ENCODE data around the gene CHAD.

CHAD gene

GRCh38 chr17:50493744-50494143, 25.1 kb upstream of the CHAD start (continued):
- no peak for TF ChIP-seq ZNF280D (tag by site-specific recombination; IDR thresholded peaks at IDR 0.05)
- TF ChIP-seq ZNF350 (tag by site-specific recombination; IDR thresholded peaks at IDR 0.05) = no peak
- no peak for TF ChIP-seq ZNF148 (tag by site-specific recombination; IDR thresholded peaks at IDR 0.05; ENCODE audit: borderline replicate concordance)
- no peak for TF ChIP-seq ZNF157 (tag by site-specific recombination; IDR thresholded peaks at IDR 0.05)
- no peak for TF ChIP-seq ZNF639 (tag by site-specific recombination; IDR thresholded peaks at IDR 0.05)
- TF ChIP-seq OSR2 (tag by site-specific recombination; IDR thresholded peaks at IDR 0.05) = peak; percentile 92
- TF ChIP-seq GFI1B (tag by site-specific recombination; IDR thresholded peaks at IDR 0.05) = no peak
- no peak for TF ChIP-seq ZXDB (tag by site-specific recombination; IDR thresholded peaks at IDR 0.05)
- TF ChIP-seq ZNF777 (tag by site-specific recombination; IDR thresholded peaks at IDR 0.05; ENCODE audit: borderline replicate concordance) = no peak
- TF ChIP-seq CTCF (tag by site-specific recombination; IDR thresholded peaks at IDR 0.05) = no peak
- TF ChIP-seq KLF9 (tag by site-specific recombination; IDR thresholded peaks at IDR 0.05; ENCODE audit: low read depth) = no peak
- TF ChIP-seq ZNF580 (tag by site-specific recombination; IDR thresholded peaks at IDR 0.05) = peak; percentile 41; the same call in 1 of the 2 replicates
- TF ChIP-seq ZSCAN23 (tag by site-specific recombination; IDR thresholded peaks at IDR 0.05) = no peak
- TF ChIP-seq ZNF544 (tag by site-specific recombination; IDR thresholded peaks at IDR 0.05) = no peak
- no peak for TF ChIP-seq ZNF280C (tag by site-specific recombination; IDR thresholded peaks at IDR 0.05)
- no peak for TF ChIP-seq ZNF175 (tag by site-specific recombination; IDR thresholded peaks at IDR 0.05)
- no peak for TF ChIP-seq YY2 (tag by site-specific recombination; IDR thresholded peaks at IDR 0.05)
- 0 out of 2 replicates have a peak, but pooled peaks have one; percentile 23 for TF ChIP-seq ZSCAN30 (tag by site-specific recombination; IDR thresholded peaks at IDR 0.05)
- 0 out of 2 replicates have a peak, but pooled peaks have one; percentile 17 for TF ChIP-seq ZSCAN16 (tag by site-specific recombination; IDR thresholded peaks at IDR 0.05)
- 0 out of 2 replicates have a peak, but pooled peaks have one; percentile 46 for TF ChIP-seq PRDM4 (tag by site-specific recombination; IDR thresholded peaks at IDR 0.05)
- peak; percentile 63 for TF ChIP-seq PRDM6 (tag by site-specific recombination; IDR thresholded peaks at IDR 0.05)
